T-helper 2 cell treated with Interferon-gamma antibody and Interleukin-4, amounts not matched to agents 100 ng/mL and 5 ng/mL, for 36 hours (primary cell): ENCODE data around the gene ZMYM4. TPM values are rescaled to one million over a fixed set of nuclear protein-coding genes. Genes with fewer than 3 reads are reported as not detected.

Experiments used
- intact Hi-C: fragments of 100-400 bp; cut with micrococcal nuclease; formaldehyde crosslinking; loops from one replicate; pipeline ENCODE4 v1.15.1; 2023
- total RNA-seq: library from RNA; stranded (reverse); gene quantifications from 2 replicates; pipeline ENCODE4 v1.2.3, GENCODE V29; 2022

Gene ZMYM4
- total RNA-seq, 1 donor from 2014 or later, result 27.4 TPM

DNA sequence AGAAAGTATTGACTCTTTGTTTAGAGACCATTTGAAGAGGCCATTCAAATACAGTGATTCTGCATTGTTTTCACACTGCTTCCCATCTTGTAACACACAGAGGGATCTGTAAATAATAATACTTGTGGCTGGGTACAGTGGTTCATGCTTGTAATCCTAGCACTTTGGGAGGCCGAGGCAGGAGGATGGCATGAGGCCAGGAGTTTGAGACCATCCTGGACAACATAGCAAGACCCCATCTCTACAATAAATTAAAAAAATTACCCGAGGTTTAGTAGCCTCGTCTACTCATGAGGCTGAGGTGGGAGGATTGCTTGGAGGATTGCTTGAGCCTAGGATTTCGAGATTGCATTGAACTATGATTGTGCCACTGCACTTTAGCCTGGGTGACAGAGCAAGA, 5.7 kb downstream of the ZMYM4 start:
- intact Hi-C loops, result no loop called here

- intact Hi-C loops, result no loop called here
Measured at GRCh38 chr1:35278886-35279554, 10.5 kb downstream of the ZMYM4 start.

- intact Hi-C loops, result no loop called here
Measured at GRCh38 chr1:35279555-35279904, 11.0 kb downstream of the ZMYM4 start.

DNA sequence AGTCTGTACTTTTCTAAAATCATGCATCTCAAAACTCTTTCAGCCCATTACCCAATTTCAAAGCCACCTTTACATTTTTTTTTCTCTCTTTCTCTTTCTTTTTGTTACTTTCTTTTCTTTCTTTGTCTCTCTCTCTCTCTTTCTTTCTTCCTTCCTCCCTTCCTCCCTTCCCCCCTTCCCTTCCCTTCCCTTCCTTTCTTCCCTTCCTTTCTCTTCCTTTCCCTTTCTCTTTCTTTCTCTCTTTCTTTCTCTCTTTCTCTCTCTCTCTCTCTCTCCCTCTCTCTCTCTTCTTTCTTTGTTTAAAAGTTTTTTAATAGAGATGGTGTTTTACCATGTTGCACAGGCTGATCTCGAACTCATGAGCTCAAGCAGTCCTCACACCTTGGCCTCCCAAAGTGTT, 11.5 kb downstream of the ZMYM4 start:
- intact Hi-C loops, result no loop called here

DNA sequence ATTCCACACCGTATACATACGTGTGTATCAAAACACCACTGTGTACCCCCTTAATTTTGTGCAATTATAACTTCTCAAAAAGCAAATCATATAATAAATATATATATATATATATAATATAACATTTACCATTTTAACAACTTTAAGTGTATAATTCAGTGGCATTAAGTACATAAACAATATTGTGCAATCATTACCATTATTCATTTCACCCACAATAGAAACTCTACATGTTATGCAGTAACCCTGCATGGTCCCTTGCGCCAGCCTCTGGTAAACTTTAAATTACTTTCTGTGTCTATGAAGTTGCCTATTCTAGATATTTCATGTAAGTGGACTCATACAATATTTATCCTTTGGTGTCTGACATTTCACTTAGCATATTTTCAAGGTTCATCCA, 13.1 kb downstream of the ZMYM4 start:
- intact Hi-C loops, result no loop called here

GRCh38 chr1:35282172-35282571, 13.7 kb downstream of the ZMYM4 start:
- intact Hi-C loops, result no loop called here

DNA sequence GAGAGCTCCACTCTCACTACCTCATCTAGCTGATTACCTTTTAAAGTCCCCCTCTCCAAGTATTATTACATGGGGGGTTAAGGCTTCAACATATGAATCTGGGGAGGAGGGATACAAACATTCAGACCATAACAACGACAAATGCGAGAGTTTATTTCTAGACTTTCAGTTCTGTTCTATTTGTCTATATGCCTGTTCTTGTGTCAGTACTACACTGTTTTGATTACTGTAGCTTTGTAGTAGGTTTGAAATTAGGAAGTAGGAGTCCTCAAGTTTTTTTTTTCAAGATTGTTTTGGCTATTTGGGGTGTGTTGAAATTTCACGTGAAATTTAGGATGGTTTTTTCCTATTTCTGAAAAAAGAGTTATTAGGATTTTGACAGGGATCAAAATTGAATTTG, 16.3 kb downstream of the ZMYM4 start:
- intact Hi-C loops, result no loop called here

DNA sequence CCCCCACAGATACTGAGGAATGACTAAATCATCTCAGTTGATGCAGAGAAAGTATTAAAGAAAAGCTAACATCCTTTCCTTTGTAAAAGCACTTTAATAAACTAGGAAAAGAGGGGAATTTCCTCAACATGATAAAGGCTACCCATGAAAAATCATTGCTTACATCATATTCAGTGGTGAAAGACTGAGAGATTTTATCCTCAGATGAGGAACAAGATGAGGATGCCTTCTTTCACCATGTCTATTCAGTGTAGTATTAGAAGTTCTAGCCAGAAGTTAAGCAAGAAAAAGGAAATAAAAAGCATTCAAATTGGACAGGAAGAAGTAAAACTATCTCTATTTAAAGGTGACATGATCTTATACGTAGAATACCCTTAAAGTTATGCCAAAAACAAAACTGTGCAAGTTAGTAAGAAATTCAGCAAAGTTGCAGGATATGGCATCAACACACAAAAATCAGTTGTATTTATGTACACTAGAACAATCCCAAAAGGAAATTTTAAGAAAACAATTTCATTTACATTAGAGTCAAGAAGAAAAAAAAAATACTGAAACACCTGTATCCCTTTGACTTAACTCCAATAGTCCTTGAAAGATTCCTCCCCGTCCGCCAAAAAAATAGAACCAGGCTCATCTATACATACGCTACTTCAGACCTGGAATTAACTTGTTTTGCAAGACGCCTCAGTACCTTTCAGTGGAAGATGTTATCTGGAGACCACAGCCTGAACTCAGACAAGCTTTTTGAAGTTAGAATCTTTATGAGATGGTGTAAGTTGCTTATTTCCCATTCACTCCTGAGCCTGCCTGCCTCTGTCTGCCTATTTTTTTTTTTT, 17.5 kb downstream of the ZMYM4 start:
- intact Hi-C loops, result no loop called here

DNA sequence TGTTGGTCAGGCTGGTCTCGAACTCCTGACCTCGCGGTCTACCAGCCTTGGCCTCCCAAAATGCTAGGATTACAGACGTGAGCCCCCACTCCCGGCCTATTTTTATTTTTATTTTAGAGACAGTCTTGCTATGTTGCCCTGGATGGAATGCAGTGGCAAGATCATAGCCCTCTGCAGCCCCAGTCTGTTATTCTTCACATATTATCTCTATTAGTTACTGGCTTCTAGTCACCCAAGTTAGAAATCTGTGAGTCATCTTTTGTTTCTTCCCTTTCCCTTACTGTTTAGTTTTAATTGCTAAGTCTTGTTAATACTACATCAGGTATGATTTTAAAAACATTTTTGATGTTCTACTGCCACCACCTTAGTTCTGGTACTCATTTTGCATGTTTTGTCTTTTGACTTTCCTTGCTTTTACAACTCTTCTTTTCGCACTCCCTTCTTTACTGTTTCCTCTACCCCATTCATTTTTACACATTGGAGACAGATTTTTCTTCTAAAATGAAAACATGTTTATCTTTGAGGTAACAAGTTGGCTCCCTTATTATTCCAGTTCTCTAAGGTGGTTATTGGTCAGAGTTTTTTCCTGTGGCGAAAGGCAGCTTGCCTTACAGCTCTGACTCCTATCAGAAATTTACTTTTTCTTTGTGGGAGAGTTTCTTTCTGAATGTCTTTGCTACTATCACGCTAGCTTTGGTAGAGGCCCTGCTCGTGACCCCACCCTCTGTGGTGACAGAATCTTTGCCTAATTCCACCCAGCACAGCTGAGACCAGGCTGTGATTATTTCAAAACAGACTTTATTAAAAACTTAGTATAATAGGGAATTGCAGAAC, 19.5 kb downstream of the ZMYM4 start:
- intact Hi-C loops, result no loop called here

DNA sequence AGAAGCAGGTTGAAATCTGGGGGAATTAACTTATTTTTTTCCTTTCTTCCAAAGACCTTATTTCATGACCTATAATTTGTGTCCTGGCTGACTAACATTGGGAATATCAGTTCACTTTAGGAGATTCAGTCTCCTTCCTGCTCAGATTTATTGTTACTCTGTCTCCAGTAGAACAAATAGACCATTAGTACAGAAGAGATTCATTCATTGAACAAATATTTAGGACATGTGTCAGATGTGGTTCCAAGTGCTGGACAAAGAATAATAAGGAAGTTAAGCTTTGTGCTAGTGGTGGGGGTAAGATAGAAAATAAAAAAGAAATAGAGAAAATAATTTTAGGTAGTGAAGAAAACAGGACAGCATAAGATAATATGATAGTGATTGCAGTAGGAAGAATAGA, 20.3 kb downstream of the ZMYM4 start:
- intact Hi-C loops, result no loop called here

DNA sequence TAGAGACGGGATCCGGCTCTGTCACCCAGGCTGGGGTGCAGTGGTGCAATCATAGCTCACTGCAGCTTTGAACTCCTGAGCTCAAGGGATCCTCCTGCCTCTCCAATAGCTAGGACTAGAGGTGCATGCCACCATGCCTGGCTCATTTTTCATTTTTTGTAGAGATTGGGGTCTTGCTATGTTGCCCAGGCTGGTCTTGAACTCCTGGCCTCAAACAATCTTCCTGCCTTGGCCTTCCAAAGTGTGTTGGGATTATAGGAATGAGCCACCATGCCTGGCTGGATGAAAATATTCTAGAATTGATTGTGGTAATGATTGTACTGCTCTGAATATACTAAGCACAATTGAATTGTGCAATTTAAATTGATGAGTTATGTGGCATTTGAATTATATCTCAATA, 21.9 kb downstream of the ZMYM4 start:
- intact Hi-C loops, result no loop called here

DNA sequence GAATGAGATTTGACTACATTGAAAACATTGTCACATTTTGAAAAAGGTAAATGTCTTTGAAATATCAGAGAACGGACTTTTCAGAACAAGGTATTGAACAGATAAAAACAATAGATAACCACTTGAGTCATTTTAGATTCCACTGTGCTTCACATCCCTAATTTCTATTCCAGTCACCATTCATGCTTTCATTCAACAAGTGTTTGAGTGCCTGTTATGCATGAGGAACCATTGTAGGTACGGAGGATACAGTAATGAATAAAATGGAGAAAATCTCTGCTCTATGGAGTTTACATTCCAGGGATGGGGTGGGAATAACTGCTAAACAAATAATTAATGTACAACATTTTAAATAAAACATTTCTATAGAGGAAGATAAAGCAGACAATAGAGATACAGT, 26.3 kb downstream of the ZMYM4 start:
- intact Hi-C loops, result no loop called here

GRCh38 chr1:35297886-35298285, 29.4 kb downstream of the ZMYM4 start:
- intact Hi-C loops, result loop anchor here (1.0 kb wide), 1 partner anchor 96 kb away; no protein-coding TSS in a partner anchor

GRCh38 chr1:35298464-35298863, 30.0 kb downstream of the ZMYM4 start:
- intact Hi-C loops, result loop anchor here (1.0 kb wide), 1 partner anchor 96 kb away; no protein-coding TSS in a partner anchor

DNA sequence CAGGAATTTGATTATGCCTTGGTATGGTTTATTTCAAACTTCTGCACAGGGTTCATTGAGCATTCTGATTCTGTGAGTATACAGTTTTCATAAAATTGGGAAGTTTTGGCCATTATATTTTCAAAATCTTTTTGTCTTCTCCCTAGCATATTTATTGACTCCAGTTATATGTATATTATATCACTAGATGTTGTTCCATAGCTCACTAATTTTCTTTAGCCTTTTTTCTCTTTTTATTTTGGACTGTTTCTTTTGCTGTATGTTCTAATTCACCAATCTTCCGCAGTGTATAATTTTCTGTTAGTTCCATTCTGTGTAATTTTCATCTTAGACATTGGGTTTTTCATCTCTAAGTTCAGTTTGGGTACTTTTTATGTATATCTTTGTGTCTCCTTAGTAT, 31.9 kb downstream of the ZMYM4 start:
- intact Hi-C loops, result no loop called here

- intact Hi-C loops, result no loop called here
Measured at GRCh38 chr1:35301674-35302392, 33.3 kb downstream of the ZMYM4 start.

DNA sequence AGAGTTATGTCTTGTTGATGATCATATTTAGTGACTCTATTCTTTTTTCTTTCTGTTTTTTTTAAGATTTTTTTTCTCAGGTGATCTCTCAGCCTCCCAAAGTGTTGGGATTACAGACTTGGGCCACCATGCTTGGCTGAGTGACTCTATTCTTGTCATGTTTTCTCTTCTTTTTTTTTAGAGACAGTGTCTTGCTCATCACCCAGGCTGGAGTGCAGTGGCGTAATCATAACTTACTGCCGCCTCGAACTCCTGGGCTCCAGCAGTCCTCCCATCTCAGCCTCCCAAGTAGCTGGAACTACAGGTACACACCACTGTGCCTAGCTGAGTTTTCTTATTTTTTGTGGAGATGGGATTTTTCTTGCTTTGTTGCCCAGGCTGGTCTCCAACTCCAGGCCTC, 36.9 kb downstream of the ZMYM4 start:
- intact Hi-C loops, result no loop called here

DNA sequence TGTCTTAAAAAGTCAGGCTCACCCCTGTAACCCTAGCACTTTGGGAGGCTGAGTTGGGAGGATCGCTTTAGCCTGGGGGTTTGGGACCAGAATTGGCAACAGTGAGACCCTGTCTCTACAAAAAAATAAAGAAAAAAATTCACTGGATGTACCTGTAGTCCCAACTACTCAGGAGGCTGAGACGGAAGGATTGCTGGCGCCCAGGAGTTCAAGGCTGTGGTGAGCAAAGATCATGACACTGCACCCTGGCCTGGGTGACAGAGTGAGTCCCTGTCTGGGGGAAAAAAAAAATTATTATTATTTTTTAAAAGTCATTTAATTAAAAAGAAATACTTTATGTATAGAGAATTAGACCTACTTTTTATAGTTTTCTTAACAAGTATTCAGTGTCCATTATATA, 47.1 kb downstream of the ZMYM4 start:
- intact Hi-C loops, result no loop called here

DNA sequence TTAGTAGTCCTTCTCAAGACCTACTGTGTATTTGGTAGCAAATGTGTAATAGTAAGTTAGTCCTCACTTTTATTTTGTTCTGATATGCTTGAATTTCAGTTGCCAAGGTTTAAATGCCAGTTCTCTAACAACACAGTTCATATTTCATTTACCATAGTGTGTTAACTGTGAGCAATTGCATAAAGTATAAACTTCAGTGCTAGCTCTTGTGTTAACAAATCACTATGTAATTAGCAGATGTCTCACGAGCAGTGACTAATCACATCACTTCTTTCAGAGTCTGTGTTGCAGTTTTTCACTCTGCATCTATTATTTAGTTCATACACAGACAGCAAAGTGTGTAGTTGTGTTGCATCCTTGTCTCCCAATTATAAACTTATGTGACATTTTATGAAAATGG, 47.8 kb downstream of the ZMYM4 start:
- intact Hi-C loops, result no loop called here

GRCh38 chr1:35319988-35320713, 51.6 kb downstream of the ZMYM4 start:
- intact Hi-C loops, result no loop called here

- intact Hi-C loops, result no loop called here
Measured at GRCh38 chr1:35320937-35321336, 52.4 kb downstream of the ZMYM4 start.
